Measurements from ENCODE around the gene NDUFAF4.
A peak's percentile ranks its signal among the peaks of the same experiment; 100 is the strongest.
"Not testable (repeated sequence)": the region's sequence is repeated elsewhere in the genome, so short reads cannot be mapped to it uniquely, and the experiment has no call there.

The NDUFAF4 gene

DNA sequence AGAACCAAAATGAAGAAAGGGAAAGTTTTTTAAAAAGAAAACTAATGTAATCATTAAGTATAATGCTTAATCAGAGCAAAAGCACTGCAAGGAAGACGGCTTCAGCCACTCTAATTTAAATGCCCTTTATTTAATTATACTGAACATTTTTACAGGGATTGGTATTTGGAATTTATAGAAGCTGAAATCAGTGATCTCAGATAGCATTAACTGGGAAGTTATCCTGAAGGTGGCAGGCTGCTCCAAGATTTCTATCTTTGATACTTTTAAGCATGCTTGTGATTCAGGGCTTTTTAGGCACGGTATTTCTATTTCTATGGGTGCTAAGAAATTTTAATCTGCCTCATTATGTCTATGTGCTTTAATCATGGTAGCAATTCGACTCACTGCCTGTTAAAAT lies 1.3 kb upstream of the NDUFAF4 start:
- DNase-seq (ENCODE audit: low read depth, low spot score), result peak; percentile 62

DNA sequence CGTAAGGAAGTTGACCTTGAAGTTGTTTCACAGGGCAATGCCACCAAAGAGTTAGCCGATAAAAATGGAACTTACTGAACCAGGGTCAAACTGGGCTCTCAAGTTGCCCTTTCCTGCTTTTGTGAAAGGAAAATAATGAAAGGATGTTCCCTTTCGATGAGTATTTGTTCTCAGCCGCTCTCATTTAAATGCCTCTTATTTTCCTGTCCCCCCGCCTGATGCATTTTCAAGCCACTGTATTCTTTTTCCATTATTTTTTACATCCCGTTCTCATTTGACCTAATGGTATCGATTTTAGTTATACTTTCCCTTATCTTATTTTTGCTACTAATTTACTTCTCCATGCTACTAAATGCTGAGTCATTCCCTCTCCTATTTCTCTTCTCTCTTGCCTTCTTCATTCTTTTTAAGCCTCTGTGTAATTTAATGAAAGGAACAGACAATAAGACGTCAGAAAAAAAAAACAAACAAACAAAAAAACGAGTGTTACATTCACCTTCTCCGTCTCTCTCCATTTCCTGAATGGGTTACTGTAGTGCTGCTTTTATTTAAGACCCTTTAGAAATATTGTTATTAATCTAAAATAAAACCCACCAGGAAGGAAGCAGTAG lies 655 bp upstream of the NDUFAF4 start:
- peak; percentile 6 for DNase-seq (ENCODE audit: low read depth, low spot score)

DNA sequence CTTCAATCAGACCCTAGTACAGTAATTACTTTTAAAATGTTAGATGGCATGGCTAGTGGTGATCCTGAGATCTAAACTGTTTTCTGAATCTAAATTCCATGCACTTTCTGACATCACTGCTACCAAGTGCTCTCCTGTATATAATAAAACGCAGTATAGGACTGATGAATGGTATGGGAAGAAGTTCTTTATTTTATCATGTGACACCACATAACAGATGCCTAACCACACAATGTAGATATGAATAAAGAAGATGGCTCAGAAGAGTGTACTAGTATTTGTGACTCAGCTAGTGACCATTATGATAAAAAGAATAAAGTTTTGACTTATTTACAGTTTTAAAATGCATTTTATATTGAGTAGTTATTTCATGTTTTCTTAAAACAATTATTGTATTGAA lies 8.5 kb downstream of the NDUFAF4 start:
- DNase-seq (ENCODE audit: low read depth, low spot score), result no peak

DNA sequence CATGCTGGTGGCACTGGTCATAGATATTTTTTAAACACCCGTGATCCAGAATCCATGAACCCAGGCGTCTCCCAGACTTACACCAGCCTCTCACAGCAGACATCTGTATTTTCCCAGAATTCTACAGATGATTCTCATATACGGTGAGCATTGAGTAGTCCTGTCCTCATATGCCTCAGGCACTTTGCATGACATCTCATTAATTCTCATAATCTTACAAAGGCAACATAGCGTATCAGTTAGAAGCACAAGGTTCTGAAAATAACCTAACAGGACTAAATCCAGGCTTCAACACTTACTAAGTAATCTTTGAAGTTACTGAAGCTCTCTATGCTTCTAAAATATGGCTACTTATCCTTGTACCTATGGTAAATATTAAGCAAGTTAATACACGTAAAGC lies 8.9 kb downstream of the NDUFAF4 start:
- DNase-seq (ENCODE audit: low read depth, low spot score), result no peak

DNA sequence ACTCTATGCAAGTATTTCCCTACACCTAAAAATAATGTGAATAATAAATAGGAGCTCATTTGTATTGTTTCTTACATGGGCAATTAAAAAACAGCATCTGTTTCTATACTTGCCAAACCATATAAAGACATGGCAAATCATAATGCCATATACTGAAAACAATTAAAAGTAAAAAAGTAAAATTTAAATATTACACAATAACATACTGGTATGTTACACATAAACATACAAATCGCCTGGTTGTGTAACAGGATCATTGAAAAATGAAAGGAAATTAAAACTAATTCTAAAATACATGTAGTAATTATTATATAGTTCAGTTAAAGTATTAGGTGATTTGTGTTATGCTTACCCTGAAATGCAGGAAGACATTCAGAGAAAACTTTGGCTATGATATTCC lies 11.2 kb downstream of the NDUFAF4 start:
- no peak for DNase-seq (ENCODE audit: low read depth, low spot score)

DNA sequence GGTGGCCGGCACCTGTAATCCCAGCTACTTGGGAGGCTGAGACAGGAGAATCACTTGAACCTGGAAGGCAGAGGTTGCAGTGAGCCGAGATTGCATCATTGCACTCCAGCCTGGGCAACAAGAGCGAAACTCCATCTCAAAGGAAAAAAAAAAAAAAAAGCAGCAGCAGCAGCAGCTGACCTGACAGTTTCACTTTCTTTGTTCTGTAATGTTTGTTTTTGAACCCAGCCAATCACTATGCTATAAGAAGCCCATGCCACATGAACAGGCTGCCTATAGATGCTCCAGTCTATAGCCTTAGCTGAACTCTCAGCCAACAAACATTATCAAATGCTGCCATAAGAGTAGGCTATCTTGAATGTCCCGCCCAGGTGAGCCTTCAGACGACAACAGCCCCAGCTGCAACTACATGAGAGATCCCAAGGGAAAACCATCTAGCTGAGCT lies 12.5 kb downstream of the NDUFAF4 start:
- DNase-seq (ENCODE audit: low read depth, low spot score), result not testable (repeated sequence)

DNA sequence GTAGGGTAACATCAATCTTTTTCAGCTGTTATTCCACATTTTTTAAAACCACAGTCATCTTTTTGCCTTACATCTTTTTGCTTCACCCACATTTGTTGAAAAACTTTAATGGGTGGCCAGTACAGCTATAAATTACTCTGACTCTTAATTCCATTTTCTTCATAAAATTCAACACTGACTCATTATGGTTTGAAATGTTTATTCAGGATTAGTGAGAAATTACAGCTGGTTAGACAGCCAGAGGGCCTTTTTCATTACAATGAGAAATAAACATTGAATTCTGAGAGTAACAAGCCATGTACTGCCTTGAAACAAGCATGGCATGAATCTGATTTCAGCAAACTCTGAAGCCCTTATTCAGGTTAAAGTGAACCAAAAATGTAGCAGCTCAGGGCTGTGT lies 19.5 kb downstream of the NDUFAF4 start:
- peak; percentile 2 for DNase-seq (ENCODE audit: low read depth, low spot score)

DNA sequence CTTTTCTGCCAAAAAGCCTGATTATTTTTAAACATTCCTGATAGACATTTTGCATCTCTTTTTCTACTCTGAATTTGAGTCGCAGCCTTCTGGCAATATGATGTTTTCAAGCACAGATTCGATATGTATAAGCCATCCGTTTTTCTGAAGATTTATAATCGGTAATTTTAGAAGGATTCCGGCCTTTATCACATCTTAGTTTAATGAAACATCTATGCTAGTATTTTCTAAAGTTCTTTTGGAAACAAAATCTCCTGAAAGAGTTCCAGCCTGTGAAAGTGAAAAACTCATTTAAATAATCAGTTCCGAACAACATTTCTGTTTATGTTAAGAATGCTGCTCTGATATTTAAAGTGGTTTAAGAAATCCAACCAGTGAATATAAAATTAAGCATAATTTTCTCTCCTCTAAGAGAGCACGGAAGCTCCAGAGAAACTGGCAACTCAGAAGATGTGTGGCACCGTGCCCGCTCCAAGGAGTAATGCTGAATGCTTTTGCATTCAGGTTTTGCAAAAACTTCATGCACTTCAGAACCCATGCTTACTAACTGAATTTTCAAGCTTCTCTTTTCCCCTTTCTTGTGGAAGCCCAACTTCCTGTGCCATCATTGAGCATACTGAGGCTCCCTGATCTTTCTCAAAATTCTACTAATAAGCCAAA lies 20.7 kb downstream of the NDUFAF4 start:
- DNase-seq (ENCODE audit: low read depth, low spot score), result no peak

DNA sequence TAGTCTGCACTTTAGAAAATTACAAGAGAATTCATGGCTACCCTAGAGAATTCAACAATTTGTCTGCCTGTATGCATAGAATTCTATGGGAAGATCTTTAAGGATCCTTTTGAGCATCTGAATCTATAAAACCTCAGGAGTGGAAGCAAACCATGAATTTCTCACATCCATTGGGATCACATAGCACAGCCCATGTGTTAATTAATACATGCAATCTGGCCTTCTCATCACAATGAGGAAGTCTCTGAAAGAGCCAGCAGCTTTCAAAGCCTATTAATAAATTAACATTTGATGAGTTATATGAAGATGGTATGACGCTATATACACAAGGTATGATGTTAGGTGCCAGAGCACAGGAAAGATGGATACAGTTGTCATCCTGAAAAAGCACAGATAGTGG lies 24.7 kb downstream of the NDUFAF4 start:
- no peak for DNase-seq (ENCODE audit: low read depth, low spot score)

DNA sequence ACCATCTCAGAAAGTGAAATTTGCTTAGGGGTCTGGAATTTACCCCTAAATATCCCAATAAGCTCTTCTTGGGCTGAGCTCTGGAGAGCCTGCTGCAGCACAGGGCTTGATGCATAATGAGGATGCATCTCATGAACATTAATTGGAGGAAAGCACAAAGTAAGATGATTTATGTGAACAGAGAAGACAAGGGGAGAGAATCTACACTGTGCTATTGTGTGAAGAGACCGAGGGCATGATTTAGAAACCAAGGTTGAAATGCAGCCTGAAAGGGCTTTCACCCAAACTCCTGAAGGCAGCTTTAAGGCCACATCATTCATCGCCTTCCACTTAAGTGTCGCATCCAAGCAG lies 32.7 kb downstream of the NDUFAF4 start:
- no peak for DNase-seq (ENCODE audit: low read depth, low spot score)

DNA sequence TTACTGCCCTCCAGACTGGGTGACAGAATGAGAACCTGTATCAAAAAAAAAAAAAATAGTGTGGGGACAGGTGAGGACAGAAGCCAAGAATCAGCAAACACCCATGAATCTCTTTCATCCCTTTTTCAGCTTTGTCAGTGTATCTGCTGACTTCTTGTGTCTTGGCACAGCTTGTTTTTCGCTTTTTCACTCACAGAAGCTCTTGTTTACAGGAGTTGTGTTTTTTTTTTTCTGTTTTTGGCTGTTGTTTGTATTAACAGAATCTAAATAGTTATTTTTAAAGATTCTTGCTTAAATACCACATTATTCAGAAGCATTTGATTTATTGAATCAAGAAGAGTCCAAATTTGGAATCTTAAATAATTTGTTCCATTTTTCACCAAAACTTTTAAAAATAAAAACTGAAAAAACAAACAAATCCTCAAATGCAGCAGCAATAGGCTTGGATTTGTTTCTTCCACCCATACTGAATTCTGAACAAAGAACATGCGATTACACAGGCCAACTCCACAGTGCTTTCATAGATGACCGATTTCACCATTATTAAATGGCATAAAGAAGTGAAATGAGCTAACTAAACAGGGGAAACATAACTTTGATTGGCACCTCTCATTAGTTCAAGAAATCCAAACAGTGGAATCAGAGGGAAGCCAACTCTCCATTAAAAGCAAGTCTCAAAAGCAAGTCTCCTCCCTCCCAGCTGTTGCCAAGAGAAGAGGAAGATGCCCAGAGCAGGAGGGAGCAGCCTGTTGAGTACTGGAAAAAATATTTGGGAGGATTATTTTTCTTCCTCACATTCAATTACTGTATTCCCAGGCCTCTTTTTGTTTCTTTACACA lies 33.3 kb downstream of the NDUFAF4 start:
- DNase-seq (ENCODE audit: low read depth, low spot score), result no peak

DNA sequence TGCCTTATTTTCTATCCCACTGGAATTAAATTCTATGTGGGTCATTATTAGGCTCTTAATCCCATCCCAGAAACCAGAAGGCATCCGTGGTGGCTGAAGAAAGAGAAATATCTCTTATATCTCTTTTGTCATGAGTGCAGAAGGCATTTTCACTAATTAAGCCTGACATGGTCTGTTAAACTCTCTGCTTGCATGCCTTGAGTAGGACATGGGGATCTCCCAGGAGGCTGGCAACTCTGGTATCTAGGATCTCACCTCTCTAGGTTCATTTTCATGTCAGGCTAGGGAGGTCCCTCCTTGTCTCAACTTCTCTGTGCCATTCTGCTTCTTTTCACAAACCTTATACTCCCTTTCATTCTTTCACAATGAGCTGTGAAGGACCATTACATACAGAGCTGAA lies 35.1 kb downstream of the NDUFAF4 start:
- DNase-seq (ENCODE audit: low read depth, low spot score), result no peak

DNA sequence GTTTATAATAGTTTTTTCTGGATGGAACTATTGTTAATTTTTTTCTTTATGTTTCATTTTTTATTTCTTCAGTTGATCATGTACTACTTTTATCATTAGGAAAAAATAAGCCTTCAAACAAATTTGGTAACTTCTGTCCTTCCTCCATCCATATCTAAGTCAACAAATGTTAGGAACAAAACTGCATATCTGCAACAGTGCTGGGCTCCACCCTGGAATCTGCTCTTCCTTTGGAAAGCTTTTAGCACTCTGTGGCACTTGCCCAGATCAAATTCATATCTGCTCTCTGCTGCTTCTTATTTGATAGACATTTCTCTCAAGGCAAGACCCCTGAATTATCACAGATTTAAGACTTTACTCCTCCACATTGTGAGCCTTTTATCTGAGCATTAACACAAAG lies 36.1 kb downstream of the NDUFAF4 start:
- no peak for DNase-seq (ENCODE audit: low read depth, low spot score)

DNA sequence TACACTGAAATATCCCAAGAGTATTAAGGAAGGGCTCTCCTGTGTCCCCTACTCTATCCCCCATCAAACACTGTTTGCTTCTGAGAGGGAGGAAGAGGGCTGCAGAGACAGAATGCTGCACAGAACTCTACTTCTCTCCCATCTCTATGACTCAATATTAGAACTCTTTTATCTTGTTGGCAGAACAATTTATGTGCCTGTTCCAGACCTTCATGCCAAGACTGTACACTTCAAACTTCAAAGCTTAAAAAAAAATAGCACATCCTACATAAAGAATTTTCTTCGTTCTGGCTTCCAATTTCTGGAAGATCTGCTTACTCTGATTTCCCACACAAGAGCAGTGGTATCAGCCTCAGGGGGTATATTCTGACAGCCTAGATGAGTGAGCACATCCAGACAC lies 40.8 kb downstream of the NDUFAF4 start:
- DNase-seq (ENCODE audit: low read depth, low spot score), result no peak

DNA sequence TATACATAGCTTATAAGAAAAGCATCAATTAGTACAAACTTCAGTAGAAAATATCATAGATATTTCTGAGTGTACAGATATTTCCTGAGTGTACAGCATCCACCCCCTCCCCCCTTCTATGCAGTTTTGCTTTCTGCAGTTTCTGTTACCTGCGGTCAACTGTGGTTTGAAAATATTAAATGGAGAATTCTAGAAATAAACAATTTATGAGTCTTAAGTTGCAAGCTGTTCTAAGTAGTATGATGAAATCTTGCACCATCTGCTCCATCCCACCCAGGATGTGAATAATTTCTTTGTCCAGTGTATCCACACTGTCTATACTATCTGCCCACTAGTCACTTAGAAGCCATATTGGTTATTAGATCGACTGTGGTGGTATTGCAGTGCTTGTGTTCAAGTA lies 44.6 kb downstream of the NDUFAF4 start:
- DNase-seq (ENCODE audit: low read depth, low spot score), result no peak

DNA sequence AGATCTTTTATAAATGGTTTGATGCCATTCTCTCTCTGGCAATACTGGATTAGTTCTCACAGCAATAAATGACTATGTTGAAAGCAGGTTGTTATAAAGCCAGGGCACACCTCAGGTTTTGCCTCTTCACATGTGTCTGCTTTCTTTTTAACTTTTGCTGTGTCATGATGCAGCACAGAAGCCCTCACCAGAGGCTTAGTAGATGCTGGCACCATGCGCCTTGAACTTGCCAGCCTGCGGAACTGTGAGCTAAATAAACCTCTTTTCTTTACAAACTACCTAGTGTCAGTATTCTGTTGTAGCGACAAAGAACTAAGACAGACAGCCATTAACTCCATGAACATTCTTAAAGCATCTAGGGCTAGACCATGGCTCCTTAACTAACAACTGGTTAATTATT lies 45.1 kb downstream of the NDUFAF4 start:
- no peak for DNase-seq (ENCODE audit: low read depth, low spot score)

DNA sequence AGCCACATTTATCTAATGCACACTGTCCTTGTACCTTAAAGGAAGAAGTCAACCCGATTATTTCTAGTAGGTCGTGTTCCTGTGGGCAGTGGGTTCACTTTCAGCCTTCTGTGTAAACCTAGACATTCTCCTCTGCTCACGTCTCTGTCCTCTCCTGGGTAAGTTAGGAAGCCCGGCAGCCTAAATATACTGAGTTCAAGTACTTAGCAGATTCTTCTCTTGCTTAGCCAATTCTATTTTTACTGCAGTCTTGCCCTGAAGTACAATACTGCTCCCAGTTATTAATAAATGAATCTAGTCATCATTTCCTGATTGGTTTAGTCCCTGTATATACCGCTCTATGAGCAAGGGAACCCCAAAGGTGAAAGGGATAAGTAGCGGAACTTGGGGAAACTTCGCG lies 45.8 kb downstream of the NDUFAF4 start:
- DNase-seq (ENCODE audit: low read depth, low spot score), result no peak

DNA sequence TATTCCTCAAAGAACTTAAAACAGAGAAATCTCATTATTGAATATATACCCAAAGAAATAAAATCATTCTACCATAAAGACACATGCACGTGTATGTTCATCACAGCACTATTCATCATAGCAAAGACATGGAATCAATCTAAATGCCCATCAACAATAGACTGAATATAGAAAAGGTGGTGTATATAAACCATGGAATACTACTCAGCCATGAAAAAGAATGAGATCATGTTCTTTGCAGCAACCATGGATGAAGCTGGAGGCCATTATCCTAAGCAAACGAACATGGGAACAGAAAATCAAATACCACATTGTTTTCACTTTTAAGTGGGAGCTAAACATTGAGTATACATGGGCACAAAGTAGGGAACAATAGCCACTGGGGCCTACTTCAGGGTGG lies 48.1 kb downstream of the NDUFAF4 start:
- no peak for DNase-seq (ENCODE audit: low read depth, low spot score)

DNA sequence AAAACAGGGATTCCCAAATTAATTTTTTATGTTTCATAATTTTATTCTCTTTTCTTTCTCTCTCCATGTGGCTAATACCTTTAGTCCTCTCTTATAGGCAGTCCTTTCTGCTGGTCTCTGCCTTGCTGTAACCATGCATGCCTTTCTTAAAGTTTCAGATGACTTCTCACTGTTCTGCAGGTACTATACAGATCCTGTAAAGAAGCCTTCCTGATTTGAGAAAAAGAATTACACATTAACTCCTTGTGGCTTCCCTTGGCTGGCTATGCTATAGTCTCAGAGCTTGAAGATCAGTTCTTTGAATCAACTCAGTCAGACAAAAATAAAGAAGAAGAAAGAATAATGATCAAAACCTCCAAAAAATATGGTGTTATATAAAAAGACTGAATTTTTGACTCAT lies 53.2 kb downstream of the NDUFAF4 start:
- no peak for DNase-seq (ENCODE audit: low read depth, low spot score)

DNA sequence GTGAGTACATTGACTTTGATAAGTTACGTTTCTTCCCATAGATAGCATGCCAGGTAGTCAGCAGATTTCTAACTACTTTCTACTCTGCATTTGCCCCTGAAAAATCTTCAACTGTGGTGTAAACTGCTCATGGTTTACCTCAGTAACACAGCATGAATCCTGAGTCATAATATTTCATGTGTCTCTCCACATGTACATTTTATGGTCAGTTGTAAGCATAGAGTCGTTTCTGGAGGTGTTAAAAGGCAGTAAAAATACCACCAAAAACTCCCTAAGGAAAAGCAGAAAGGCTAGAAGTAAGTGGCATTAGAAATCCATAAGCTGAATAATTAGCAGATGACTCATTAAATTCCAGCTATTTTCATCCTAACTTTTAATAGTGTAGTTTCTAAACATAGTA lies 56.3 kb downstream of the NDUFAF4 start:
- DNase-seq (ENCODE audit: low read depth, low spot score), result no peak

Data from astrocyte of the hippocampus (primary cell).